ENCODE results near the gene AMFR.

The AMFR gene

GRCh38 chr16:56312556-56312955, 112.8 kb downstream of the AMFR start:
- no peak for DNase-seq (ENCODE audit: low read depth in 1 of 2, low spot score in 1 of 2)

- DNase-seq (ENCODE audit: low read depth in 1 of 2, low spot score in 1 of 2), result no peak
Observed at GRCh38 chr16:56312028-56312300, 113.4 kb downstream of the AMFR start.

All from activated CD4-positive, alpha-beta T cell treated with anti-CD3 and anti-CD28 coated beads, Interleukin-2, amount 50 U/mL, for 24 hours (primary cell).